D341Med (cell line): Measurements from ENCODE around the gene GRIA3.

Experiments
- DNase-seq: peaks from one replicate; pipeline ENCODE4 v3.0.0; 2012; ENCODE audit warnings: low spot score

The GRIA3 gene

GRCh38 chrX:123184219-123184865 lies at the start of gene GRIA3:
TSS of gene GRIA3 (plus strand) at chrX:123184278. CDS start at chrX:123184536, 258 bp downstream.
- DNase-seq: no peak

GRCh38 chrX:123138473-123138872 lies 45.6 kb upstream of the GRIA3 start:
- DNase-seq: no peak

GRCh38 chrX:123140454-123140853 lies 43.6 kb upstream of the GRIA3 start:
- DNase-seq: no peak

- no peak for DNase-seq
Measured at GRCh38 chrX:123140904-123141303, 43.2 kb upstream of the GRIA3 start.

GRCh38 chrX:123153846-123154335 lies 30.2 kb upstream of the GRIA3 start:
- DNase-seq: no peak

GRCh38 chrX:123155327-123155726 lies 28.8 kb upstream of the GRIA3 start:
- no peak for DNase-seq

GRCh38 chrX:123157586-123157985 lies 26.5 kb upstream of the GRIA3 start:
- DNase-seq: no peak

- no peak for DNase-seq
Measured at GRCh38 chrX:123159403-123159802, 24.7 kb upstream of the GRIA3 start.

GRCh38 chrX:123167621-123168020 lies 16.5 kb upstream of the GRIA3 start:
- no peak for DNase-seq

- no peak for DNase-seq
Measured at GRCh38 chrX:123169247-123169901, 14.7 kb upstream of the GRIA3 start.

- no peak for DNase-seq
Measured at GRCh38 chrX:123170546-123170945, 13.5 kb upstream of the GRIA3 start.

GRCh38 chrX:123171781-123172180 lies 12.3 kb upstream of the GRIA3 start:
- no peak for DNase-seq

- no peak for DNase-seq
Measured at GRCh38 chrX:123172869-123173268, 11.2 kb upstream of the GRIA3 start.

- no peak for DNase-seq
Measured at GRCh38 chrX:123173833-123174232, 10.2 kb upstream of the GRIA3 start.

GRCh38 chrX:123175366-123176122 lies 8.5 kb upstream of the GRIA3 start:
- no peak for DNase-seq

- DNase-seq: no peak
Measured at GRCh38 chrX:123181233-123181914, 2.7 kb upstream of the GRIA3 start.

- peak; percentile 14 for DNase-seq
Measured at GRCh38 chrX:123184866-123185276, 793 bp downstream of the GRIA3 start.

- DNase-seq: no peak
Measured at GRCh38 chrX:123185721-123186120, 1.6 kb downstream of the GRIA3 start.

- no peak for DNase-seq
Measured at GRCh38 chrX:123186801-123187200, 2.7 kb downstream of the GRIA3 start.

- DNase-seq: no peak
Measured at GRCh38 chrX:123188081-123188480, 4.0 kb downstream of the GRIA3 start.

- DNase-seq: no peak
Measured at GRCh38 chrX:123189338-123189737, 5.3 kb downstream of the GRIA3 start.

GRCh38 chrX:123190096-123190495 lies 6.0 kb downstream of the GRIA3 start:
- DNase-seq: no peak
